Central memory CD8-positive, alpha-beta T cell (primary cell): ENCODE results near the gene TSPAN32.
"Not testable (repeated sequence)": the region's sequence is repeated elsewhere in the genome, so short reads cannot be mapped to it uniquely, and the experiment has no call there.

Source experiments
- ATAC-seq: fragments of 150-1000 bp; cut with Tn5 transposase; replicated peaks from 2 replicates; pipeline ENCODE4 v1.10.0; 2022; ENCODE audit warnings: mild to moderate bottlenecking, moderate FRiP score, moderate number of reproducible peaks; ENCODE audit not compliant: poor library complexity, severe bottlenecking; ENCODE audit errors: extremely low read depth
- DNase-seq, 2 donors: peaks; one replicate each; pipeline ENCODE4 v3.0.0; 2021; ENCODE audit warnings: low spot score in 2 of 2
- H3K27ac Mint-ChIP-seq: one replicate; pipeline ENCODE4 v1.8.0; 2022; ENCODE audit warnings: low read depth, mild to moderate bottlenecking, moderate library complexity, mixed read lengths
- H3K27me3 Mint-ChIP-seq: one replicate; pipeline ENCODE4 v1.8.0; 2022; ENCODE audit warnings: mixed read lengths
- H3K36me3 Mint-ChIP-seq: one replicate; pipeline ENCODE4 v1.8.0; 2022; ENCODE audit warnings: mild to moderate bottlenecking, moderate library complexity, mixed read lengths; ENCODE audit not compliant: insufficient read depth
- H3K4me1 Mint-ChIP-seq: one replicate; pipeline ENCODE4 v1.8.0; 2022; ENCODE audit warnings: mixed read lengths
- H3K4me3 Mint-ChIP-seq: one replicate; pipeline ENCODE4 v1.8.0; 2022; ENCODE audit warnings: mild to moderate bottlenecking, moderate library complexity, mixed read lengths
- H3K9me3 Mint-ChIP-seq: one replicate; pipeline ENCODE4 v1.8.0; 2022; ENCODE audit warnings: mixed read lengths

TSPAN32 gene

DNA sequence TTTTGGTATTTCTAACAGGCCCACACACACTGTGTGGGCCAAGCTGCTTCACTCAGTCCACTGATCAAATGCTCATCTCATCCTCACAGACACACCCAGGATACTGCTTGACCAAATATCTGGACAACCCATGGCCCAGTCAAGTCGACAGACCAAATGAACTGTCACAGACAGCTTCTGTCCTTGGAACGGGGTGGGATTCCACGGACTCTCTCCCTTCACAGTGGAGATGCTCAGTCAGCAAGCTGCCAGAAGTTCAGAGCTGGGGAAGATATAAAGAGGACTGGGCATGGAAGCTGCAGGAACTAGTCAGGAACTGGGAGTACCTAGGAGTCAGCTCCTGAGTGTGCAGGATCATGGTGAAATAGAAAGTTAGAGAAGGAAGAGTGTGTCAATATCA is 40.7 kb downstream of the TSPAN32 start:
- DNase-seq, result no peak
- Mint-ChIP-seq H3K4me1 (peaks cover 6% of the 10 kb centered on the region), H3K27ac (no peak overlapping the region), H3K4me3 (no peak overlapping the region), H3K9me3 (no peaks in the 10 kb centered on the region), H3K27me3 (peaks cover 3% of the 10 kb centered on the region), H3K36me3 (no peaks in the 10 kb centered on the region)
- no peak for ATAC-seq

GRCh38 chr11:2342981-2343380 is 41.2 kb downstream of the TSPAN32 start:
- Mint-ChIP-seq H3K9me3 (no peaks in the 10 kb centered on the region), H3K4me3 (no peak overlapping the region), H3K27ac (no peak overlapping the region), H3K4me1 (peaks cover 6% of the 10 kb centered on the region), H3K36me3 (no peaks in the 10 kb centered on the region), H3K27me3 (no peaks in the 10 kb centered on the region)
- ATAC-seq (no peak), DNase-seq (no peak)

DNA sequence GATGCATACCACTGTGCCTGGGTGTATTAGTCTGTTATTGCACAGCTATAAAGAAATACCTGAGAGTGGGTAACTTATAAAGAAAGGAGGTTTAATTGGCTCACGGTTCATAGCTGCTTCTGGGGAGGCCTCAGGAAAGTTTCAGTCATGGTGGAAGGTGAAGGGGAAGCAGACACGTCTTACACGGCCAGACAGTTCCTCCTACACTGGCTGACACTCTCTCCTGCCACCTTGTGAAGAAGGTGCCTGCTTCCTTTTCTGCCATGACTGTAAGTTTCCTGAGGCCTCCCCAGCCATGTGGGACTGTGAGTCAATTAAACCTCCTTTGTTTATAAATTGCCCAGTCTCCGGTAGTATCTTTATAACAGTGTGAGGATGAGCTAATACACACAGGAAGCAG is 41.7 kb downstream of the TSPAN32 start:
- Mint-ChIP-seq H3K4me1 (peaks cover 5% of the 10 kb centered on the region), H3K4me3 (no peak overlapping the region), H3K36me3 (no peaks in the 10 kb centered on the region), H3K27ac (no peak overlapping the region), H3K9me3 (no peaks in the 10 kb centered on the region), H3K27me3 (no peaks in the 10 kb centered on the region)
- ATAC-seq, result no peak
- no peak for DNase-seq

GRCh38 chr11:2345050-2345449 is 43.2 kb downstream of the TSPAN32 start:
- Mint-ChIP-seq H3K9me3 (peaks cover 6% of the 10 kb centered on the region), H3K4me1 (no peaks in the 10 kb centered on the region), H3K27me3 (no peaks in the 10 kb centered on the region), H3K36me3 (no peaks in the 10 kb centered on the region), H3K27ac (no peak overlapping the region), H3K4me3 (no peak overlapping the region)
- no peak for ATAC-seq
- no peak for DNase-seq

- Mint-ChIP-seq H3K27me3 (no peaks in the 10 kb centered on the region), H3K36me3 (no peaks in the 10 kb centered on the region), H3K4me3 (no peak overlapping the region), H3K4me1 (no peaks in the 10 kb centered on the region), H3K27ac (no peak overlapping the region), H3K9me3 (peaks cover 6% of the 10 kb centered on the region)
- no peak for ATAC-seq
- DNase-seq, result no peak
Observed at GRCh38 chr11:2346014-2346413, 44.2 kb downstream of the TSPAN32 start.

DNA sequence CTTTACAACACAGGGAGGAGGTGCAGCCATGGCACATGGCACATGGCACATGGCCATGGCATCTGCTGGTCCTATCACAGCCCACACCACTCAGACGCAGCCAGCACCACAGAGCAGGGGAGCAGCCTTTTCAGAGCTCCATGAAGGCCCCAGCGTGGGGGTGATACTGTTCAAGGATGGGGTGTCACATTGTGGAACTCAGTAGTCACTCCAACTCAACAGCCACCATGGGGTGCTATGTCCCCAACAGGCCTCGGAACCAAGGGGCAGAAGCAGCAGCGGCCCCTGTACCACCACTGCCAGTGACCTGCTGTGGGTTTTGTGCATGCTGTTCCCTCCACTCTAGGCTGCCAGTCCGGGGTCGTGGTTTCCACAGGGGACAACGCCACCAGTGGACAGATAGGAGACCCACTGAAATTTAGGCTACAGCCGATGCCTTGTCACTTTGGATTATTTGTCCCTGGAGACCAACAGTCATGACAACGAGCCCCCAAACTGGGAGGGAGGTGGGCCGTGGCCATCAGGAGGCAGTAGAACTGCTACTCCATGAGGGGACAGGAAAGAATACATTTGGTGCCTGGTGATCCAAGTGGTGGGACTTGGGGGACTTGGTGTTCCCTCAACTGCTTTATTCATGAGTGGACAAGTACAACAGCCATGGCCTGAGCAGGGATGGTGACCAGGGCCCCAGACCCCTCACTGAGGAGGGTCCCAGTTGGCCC is 44.9 kb downstream of the TSPAN32 start:
- no peak overlapping the region for H3K27ac Mint-ChIP-seq
- H3K36me3 Mint-ChIP-seq, result no peaks in the 10 kb centered on the region
- no peak overlapping the region for H3K4me3 Mint-ChIP-seq
- no peak for ATAC-seq
- DNase-seq, result no peak
- peaks cover 6% of the 10 kb centered on the region for H3K9me3 Mint-ChIP-seq
- no peaks in the 10 kb centered on the region for H3K27me3 Mint-ChIP-seq
- no peaks in the 10 kb centered on the region for H3K4me1 Mint-ChIP-seq

DNA sequence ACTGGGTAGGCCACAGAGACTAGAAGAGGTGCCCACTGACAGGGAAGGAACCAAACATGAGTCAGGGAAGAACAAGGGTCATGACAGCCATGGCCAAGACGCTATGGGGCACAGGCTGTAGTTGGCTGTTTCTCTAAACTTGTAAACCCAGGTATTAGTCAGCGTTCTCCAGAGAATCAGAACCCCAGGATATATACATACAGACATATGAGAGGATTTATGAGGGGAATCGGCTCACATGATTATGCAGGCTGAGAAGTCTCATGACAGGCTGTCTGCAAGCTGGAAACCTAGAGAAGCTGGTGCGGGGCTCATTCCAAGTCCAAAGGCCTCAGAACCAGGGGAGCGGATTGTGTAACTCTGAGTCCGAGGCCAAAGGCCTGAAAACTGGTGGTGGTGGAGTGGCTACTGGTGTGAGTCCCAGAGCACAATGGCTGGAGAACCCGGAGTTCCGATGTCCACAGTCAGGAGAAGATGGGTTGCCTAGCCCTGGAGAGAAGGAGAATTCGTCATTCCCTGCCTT is 45.6 kb downstream of the TSPAN32 start:
- Mint-ChIP-seq H3K36me3 (no peaks in the 10 kb centered on the region), H3K27ac (no peak overlapping the region), H3K4me3 (no peak overlapping the region), H3K27me3 (no peaks in the 10 kb centered on the region), H3K4me1 (no peaks in the 10 kb centered on the region), H3K9me3 (peaks cover 6% of the 10 kb centered on the region)
- DNase-seq, result no peak
- ATAC-seq, result no peak

DNA sequence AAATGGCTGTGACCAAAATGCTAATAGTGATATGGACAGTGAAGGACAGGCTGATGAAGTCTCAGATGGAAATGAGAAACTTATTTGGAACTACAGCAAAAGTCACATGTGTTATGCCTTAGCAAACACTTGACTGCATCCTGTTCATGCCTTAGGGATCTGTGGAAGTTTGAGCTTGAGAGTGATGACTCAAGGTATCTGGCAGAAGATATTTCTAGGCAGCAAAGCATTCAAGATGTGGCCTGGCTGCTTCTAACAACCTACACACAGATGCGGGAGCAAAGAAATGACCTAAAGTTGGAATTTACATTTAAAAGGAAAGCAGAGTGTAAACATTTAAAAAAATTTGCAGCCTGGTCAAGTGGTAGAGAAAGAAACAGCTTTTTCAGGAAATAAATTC is 47.2 kb downstream of the TSPAN32 start:
- no peak for DNase-seq
- Mint-ChIP-seq H3K9me3 (peaks cover 6% of the 10 kb centered on the region), H3K27ac (no peak overlapping the region), H3K4me1 (no peaks in the 10 kb centered on the region), H3K4me3 (no peak overlapping the region), H3K27me3 (no peaks in the 10 kb centered on the region), H3K36me3 (no peaks in the 10 kb centered on the region)
- ATAC-seq, result no peak

- no peak overlapping the region for H3K27ac Mint-ChIP-seq
- DNase-seq, result no peak
- no peaks in the 10 kb centered on the region for H3K4me1 Mint-ChIP-seq
- H3K4me3 Mint-ChIP-seq, result no peak overlapping the region
- ATAC-seq, result no peak
- no peaks in the 10 kb centered on the region for H3K27me3 Mint-ChIP-seq
- H3K36me3 Mint-ChIP-seq, result peaks cover 2% of the 10 kb centered on the region
- H3K9me3 Mint-ChIP-seq, result peaks cover 6% of the 10 kb centered on the region
Observed at GRCh38 chr11:2351701-2352100, 49.9 kb downstream of the TSPAN32 start.

DNA sequence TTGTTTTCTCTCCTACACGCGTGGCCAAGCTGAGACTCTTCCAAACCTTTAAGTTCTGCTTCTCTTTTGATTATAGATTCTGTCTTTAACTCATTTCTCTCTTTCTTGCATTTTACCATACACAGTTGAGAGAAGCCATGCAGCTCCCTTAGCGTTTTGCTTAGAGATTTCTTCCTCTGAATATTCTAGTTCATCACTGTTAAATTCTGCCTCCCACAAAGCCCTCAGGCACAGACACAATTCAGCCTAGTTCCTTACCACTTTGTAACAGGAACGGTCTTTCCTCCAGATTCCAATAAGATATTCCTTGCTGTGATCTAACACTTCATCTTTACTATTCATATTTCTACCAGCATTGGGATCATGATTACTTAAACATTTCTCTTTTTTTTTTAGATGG is 50.6 kb downstream of the TSPAN32 start:
- Mint-ChIP-seq H3K4me1 (no peaks in the 10 kb centered on the region), H3K27ac (no peak overlapping the region), H3K36me3 (peaks cover 2% of the 10 kb centered on the region), H3K27me3 (no peaks in the 10 kb centered on the region), H3K4me3 (no peak overlapping the region), H3K9me3 (peaks cover 6% of the 10 kb centered on the region)
- DNase-seq (no peak), ATAC-seq (no peak)

GRCh38 chr11:2355000-2355644 is 53.3 kb downstream of the TSPAN32 start:
- no peaks in the 10 kb centered on the region for H3K27me3 Mint-ChIP-seq
- no peak overlapping the region for H3K4me3 Mint-ChIP-seq
- no peak overlapping the region for H3K27ac Mint-ChIP-seq
- H3K9me3 Mint-ChIP-seq, result no peaks in the 10 kb centered on the region
- no peak for DNase-seq
- no peaks in the 10 kb centered on the region for H3K4me1 Mint-ChIP-seq
- ATAC-seq, result no peak
- peaks cover 2% of the 10 kb centered on the region for H3K36me3 Mint-ChIP-seq

DNA sequence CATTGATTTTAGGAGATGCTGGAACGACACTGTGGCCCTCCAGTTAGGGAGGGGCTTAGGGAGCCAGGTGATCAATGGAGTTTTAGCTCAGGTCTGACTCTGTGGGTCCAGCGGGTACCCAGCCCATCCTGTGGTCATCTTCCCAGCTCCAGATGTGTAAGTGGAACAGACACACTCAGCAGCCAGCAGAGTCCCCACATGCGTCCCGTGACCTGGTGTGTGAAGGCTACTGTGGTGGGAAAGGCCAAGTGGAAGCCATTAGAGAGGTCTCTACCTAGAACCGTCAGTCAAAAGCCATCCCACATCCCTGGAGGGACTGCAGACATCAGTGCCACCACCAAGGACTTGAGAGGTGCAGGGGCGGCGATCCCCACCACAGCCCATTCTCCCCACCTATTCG is 55.4 kb downstream of the TSPAN32 start:
- peaks cover 2% of the 10 kb centered on the region for H3K36me3 Mint-ChIP-seq
- H3K27ac Mint-ChIP-seq, result no peak overlapping the region
- H3K4me3 Mint-ChIP-seq, result no peak overlapping the region
- no peak for ATAC-seq
- no peak for DNase-seq
- no peaks in the 10 kb centered on the region for H3K9me3 Mint-ChIP-seq
- H3K27me3 Mint-ChIP-seq, result no peaks in the 10 kb centered on the region
- no peaks in the 10 kb centered on the region for H3K4me1 Mint-ChIP-seq

GRCh38 chr11:2357651-2358050 is 55.8 kb downstream of the TSPAN32 start:
- not testable (repeated sequence) for DNase-seq, H3K4me3 Mint-ChIP-seq, ATAC-seq, H3K9me3 Mint-ChIP-seq, H3K27ac Mint-ChIP-seq, H3K27me3 Mint-ChIP-seq, H3K36me3 Mint-ChIP-seq, H3K4me1 Mint-ChIP-seq
